ENCODE data around the gene PELO.
A peak's percentile ranks its signal among the peaks of the same experiment; 100 is the strongest.
"Not testable (repeated sequence)": the region's sequence is repeated elsewhere in the genome, so short reads cannot be mapped to it uniquely, and the experiment has no call there.

Gene PELO

GRCh38 chr5:52800394-52801213 is 12.9 kb downstream of the PELO start:
- DNase-seq (ENCODE audit: low read depth in 2 of 2): peak; percentile 41 to 47

- no peak for DNase-seq (ENCODE audit: low read depth in 2 of 2)
Observed at GRCh38 chr5:52801329-52801728, 13.6 kb downstream of the PELO start.

DNA sequence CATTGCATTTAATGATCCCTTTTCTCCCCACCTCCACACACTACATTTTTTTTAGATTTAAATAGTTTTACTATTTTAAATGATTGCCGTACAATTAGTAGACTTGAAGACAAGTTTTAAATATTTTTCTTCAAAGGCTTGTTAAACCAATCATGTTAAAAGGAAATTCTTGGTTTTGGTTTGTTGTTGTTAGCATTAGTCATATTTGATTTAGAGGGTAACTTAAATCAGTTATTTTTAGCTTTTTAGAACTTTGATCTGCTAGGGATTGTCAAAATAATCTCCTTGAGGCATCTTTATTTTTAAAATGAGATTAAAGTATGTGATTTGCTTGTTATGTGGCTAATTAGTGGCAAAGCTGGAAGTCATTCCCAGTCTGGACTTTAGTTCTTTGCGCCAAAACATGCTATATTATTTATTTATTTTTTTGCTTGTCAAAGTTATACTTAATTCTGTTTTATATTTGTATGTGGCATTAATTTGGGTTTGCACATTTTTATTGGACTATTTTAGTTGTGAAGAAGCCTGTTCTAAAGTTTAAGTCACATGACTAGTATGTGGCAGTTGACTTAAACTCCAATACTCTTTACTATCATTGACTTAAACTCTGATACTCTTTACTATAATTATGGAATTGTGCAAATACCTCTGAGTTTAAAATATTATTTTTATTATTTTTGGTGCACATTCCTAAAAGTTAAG is 14.7 kb downstream of the PELO start:
- no peak for DNase-seq (ENCODE audit: low read depth in 2 of 2)

- no peak for DNase-seq (ENCODE audit: low read depth in 2 of 2)
Observed at GRCh38 chr5:52802974-52803336, 15.2 kb downstream of the PELO start.

GRCh38 chr5:52804387-52804791 is 16.7 kb downstream of the PELO start:
- DNase-seq (ENCODE audit: low read depth in 2 of 2): no peak

- DNase-seq (ENCODE audit: low read depth in 2 of 2): no peak
Observed at GRCh38 chr5:52804981-52805380, 17.3 kb downstream of the PELO start.

DNA sequence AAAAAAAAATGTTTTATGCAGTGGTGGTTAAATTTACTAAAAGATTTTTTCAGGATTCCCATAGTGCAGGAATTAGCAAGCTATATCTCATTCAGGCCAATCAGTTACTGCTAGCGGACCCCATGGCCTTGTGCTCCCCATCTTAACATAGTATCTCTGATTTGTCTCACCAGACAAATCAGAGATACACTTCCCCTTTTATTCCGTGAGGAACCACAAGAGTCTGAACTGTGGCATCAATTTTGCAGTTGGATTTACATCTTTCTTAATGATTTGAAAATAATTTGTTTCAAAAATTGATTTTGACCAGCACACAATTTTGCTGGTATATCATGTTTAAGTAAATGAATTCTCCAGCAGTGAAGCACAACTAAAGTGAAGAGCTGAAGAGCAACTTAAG is 17.9 kb downstream of the PELO start:
- DNase-seq (ENCODE audit: low read depth in 2 of 2): no peak

- DNase-seq (ENCODE audit: low read depth in 2 of 2): no peak
Observed at GRCh38 chr5:52807037-52807436, 19.3 kb downstream of the PELO start.

DNA sequence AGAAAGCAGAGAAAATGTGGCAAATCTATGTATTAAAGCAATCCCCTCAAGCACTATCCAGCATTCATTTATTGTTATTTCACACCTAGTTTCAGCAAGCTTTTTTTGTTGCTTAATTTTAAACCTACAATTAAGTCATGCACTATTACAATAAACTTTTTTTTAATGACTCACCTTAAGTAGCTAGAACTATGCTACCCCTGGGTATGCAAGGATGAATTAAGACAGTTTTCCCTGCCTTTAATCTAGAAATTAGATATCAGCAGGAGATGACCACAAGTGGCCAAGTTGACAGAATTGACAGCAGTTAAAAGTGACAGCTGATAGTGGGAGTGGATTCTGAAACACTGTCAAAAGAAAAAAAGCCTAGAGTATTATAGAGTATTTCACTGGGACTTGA is 20.0 kb downstream of the PELO start:
- no peak for DNase-seq (ENCODE audit: low read depth in 2 of 2)

DNA sequence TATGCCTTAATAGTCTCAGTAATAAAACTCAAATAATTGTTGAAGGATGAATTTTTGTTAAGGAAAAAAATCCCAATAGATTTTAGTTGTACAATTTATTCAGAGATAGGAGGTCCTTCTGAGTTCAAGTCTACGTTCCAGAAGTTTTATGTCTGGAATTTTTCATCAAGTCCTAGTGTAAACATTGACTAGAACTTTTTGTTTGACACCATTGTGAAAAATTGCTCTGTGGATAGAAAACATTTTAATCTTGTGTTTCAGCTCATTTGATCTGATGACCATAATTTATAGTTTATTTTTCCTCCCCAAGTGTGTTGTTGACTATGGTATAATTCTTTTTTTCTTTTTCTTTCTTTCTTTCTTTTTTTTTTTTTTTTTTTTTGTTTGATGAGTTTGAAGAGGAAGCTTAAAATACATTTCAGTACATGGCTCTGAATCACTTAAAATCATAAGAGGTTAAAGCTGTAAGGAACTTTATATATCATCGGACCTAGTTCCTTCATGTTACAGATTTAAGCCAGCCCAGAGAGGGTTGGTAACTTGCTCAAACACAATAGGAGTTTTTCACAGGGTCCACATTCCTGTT is 20.7 kb downstream of the PELO start:
- DNase-seq (ENCODE audit: low read depth in 2 of 2): no peak

GRCh38 chr5:52809884-52810283 is 22.2 kb downstream of the PELO start:
- no peak for DNase-seq (ENCODE audit: low read depth in 2 of 2)

GRCh38 chr5:52810426-52810825 is 22.7 kb downstream of the PELO start:
- no peak for DNase-seq (ENCODE audit: low read depth in 2 of 2)

DNA sequence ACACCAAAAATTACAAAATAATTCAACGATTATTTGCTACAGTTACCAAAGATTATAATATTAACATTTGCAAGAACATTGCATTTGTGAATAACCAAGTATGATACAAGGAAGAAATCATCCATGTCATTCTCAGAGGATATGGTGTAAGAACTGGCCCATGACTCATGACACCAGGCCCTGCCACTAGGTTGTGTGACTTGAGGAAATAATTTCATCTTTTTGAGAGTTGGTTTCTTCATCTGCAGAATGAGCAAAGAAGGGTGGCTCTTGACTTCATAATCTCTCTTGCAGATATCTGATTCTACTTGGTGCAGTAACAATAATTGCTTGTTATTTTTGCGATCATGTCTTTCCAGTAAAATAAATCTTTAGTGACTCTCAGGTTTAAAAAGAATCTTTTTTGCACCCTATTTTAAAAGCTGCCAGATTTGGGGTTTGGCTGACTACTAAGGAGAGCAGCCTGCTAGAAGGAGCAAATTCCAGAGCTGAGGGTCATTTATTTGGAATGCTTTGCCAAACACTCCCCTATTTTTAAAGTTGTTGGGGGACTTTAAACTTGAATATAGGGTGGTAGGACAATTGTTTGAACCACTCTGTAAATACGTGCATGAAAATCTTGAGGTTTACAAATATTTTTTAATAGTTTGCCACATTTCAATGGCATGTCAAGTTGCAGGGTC is 23.5 kb downstream of the PELO start:
- no peak for DNase-seq (ENCODE audit: low read depth in 2 of 2)

DNA sequence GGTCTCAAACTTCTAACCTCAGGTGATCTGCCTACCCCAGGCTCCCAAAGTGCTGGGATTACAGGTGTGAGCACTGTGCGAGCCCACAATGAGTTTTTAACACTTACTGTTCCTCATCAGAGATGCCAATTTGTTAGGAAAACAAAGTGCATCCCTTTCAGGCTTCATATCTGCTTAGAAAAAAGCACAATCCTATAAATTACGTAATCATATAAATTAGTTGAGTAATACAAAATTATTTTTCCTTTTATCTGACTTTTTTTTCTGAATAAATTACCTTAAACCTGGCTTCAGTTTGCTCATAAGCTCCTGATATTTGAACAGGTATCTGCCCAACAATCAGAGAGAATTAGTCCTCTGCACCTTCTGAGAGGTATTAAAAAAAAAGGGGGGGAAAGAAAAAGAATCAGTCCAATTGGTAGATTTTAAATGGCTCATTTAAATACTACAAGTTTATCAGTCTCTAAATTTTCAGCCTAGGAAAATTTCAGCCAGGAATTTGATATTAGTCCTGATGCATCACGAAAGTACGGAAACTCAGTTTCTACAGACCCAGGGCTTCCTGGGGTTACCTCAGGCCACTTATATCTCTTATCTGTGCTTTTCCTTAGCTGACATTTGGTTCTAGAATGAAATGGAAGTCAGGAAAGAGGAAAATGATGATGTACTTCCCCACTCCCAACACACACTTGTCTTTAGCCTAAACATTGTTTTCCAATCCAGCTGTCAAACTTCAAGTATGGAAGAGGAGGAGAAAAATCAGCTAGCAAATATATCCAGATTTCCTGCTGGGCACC is 26.8 kb downstream of the PELO start:
- DNase-seq (ENCODE audit: low read depth in 2 of 2): no peak

GRCh38 chr5:52817818-52818217 is 30.1 kb downstream of the PELO start:
- no peak for DNase-seq (ENCODE audit: low read depth in 2 of 2)

DNA sequence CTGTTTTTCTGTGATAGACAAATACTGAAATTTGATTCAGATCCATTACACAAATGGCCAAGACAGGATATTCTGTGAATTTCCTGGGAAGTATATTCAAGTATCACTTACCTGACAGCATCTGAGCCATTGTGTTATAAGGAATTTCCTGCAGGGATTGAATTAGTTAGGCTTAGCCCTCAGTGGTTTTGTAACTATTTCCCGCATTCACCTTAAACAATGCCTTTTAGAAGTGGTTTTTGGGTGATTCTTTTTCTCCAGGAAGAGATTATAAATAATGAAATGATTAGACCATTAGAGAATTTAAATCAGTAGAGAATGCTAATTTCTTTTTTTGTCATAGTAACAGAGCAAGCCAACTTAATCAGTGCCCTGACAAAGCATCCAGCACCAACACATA is 30.6 kb downstream of the PELO start:
- DNase-seq (ENCODE audit: low read depth in 2 of 2): no peak

DNA sequence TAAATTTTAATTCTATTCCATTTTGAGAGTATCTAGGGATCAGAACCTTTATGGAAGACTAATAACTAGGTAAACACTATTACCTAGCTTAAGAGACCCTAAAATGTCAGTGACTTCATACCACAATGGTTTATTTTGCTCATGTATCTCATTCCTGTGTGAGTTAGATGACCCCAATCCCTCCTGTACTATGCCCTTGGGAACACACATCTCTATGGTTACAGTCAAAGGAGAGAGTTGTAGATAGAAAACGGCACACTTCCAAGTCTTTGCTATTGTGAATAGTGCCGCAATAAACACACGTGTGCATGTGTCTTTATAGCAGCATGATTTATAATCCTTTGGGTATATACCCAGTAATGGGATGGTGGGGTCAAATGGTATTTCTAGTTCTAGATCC is 31.1 kb downstream of the PELO start:
- not testable (repeated sequence) for DNase-seq (ENCODE audit: low read depth in 2 of 2)

- DNase-seq (ENCODE audit: low read depth in 2 of 2): no peak
Observed at GRCh38 chr5:52821901-52822300, 34.2 kb downstream of the PELO start.

GRCh38 chr5:52822437-52822836 is 34.7 kb downstream of the PELO start:
- DNase-seq (ENCODE audit: low read depth in 2 of 2): no peak

DNA sequence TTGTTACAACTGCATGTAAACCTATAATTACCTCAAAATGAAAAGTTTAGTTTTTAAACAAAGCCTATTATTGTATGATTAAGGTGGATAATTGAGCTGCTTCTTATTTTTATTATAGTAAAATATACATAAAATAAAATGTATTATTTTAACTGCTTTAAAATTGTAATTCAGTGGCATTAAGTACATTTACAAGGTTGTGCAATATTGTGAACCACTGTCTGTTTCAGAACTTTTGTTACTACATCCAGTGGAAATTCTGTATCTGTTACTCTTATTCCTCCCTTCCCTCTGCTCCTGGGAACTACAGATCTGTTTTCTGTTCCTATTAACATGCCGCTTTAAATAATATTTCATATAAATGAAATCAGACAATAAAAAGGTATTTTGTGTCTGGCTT is 37.1 kb downstream of the PELO start:
- no peak for DNase-seq (ENCODE audit: low read depth in 2 of 2)

- DNase-seq (ENCODE audit: low read depth in 2 of 2): no peak
Observed at GRCh38 chr5:52825826-52826225, 38.1 kb downstream of the PELO start.

DNA sequence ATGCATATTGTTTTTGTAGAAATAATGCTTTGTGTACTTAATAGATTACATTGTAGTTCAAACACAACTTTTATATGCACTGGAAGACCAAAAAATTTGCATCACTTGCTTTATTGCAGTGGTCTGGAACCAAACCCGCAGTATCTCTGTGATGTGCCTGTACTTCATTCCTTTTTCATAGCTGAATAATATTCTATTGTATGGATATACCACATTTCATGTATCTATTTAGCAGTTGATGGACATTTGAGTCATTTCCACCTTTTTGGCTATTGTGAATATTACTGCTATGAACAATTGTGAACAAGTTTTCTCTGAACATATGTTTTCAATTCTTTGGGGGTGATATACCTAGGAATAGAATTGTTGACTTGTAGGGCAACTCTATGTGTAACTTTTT is 40.1 kb downstream of the PELO start:
- DNase-seq (ENCODE audit: low read depth in 2 of 2): no peak
